Measurements from ENCODE around the gene PARD3B.
A peak's percentile ranks its signal among the peaks of the same experiment; 100 is the strongest.

PARD3B gene

DNA sequence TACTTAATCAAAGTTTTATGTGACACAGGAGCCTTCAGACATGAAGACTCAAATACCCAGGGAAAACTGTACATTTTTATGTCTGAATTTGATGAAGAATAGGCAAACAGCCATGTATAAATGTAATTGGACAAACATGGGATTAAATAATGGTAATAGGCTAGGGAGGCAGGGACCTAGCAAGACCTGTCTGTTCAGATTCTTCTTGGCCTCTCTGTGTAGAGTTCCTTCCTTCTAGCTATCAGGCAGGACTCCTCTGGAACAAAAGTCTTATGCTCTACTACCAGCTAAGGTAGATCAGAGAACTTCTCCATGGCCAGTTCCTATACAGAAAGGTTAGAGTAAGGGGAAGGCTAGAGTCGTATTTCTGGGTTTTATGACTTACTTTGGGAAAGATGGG lies 9.5 kb upstream of the PARD3B start:
- TF ChIP-seq, protein P1, sequence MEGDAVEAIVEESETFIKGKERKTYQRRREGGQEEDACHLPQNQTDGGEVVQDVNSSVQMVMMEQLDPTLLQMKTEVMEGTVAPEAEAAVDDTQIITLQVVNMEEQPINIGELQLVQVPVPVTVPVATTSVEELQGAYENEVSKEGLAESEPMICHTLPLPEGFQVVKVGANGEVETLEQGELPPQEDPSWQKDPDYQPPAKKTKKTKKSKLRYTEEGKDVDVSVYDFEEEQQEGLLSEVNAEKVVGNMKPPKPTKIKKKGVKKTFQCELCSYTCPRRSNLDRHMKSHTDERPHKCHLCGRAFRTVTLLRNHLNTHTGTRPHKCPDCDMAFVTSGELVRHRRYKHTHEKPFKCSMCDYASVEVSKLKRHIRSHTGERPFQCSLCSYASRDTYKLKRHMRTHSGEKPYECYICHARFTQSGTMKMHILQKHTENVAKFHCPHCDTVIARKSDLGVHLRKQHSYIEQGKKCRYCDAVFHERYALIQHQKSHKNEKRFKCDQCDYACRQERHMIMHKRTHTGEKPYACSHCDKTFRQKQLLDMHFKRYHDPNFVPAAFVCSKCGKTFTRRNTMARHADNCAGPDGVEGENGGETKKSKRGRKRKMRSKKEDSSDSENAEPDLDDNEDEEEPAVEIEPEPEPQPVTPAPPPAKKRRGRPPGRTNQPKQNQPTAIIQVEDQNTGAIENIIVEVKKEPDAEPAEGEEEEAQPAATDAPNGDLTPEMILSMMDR (IDR thresholded peaks at IDR 0.05; ENCODE audit: borderline replicate concordance, control extremely low read depth, extremely low read depth, insufficient read depth, missing control alignments) = no peak
- in situ Hi-C loops (cut with MboI; ENCODE audit: low sequenced_read_pairs, unreplicated experiment) = no loop called here
- DNase-seq (ENCODE audit: low spot score) = no peak

DNA sequence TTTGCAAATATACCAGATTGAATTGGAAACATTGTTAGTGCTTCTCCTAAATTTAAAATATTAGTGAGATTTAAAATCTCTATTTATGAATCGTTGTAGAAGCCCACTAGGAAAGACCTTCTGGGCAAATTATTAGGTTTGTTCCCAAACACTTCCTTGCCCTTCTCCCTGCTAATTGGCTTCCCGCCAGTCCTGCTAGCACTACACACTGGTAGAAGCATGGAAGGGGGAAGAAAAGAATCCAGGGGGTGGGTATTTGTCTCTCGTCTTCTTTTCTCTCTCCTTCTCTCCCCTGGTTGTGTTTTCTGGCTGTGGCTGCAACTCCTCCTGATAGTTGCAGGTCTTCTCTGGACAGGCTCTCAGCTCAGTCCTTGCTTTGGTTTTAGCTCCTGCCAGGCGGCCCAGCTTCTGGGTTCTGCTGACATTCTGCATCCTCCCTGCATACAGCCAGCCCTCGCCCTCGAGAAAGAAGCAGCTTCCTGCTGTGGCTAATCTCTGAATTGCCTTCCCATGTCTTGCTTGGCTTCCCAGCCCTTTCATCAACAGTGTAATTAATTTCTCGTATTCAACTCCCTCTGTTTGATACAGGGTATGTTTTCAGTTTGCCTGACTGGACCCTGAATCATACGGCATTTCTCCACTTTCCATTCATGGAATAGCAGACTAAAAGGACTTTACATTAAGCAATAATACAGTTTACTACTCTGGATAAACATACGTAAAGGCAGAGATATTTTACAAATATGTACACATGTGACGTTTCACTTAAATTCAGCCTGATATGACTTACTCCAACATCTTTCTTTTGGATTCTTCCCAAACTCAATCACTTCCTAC lies 6.9 kb upstream of the PARD3B start:
- in situ Hi-C loops (cut with MboI; ENCODE audit: low sequenced_read_pairs, unreplicated experiment) = no loop called here
- no peak for DNase-seq (ENCODE audit: low spot score)
- TF ChIP-seq, protein P1 (IDR thresholded peaks at IDR 0.05; ENCODE audit: borderline replicate concordance, control extremely low read depth, extremely low read depth, insufficient read depth, missing control alignments) = no peak

DNA sequence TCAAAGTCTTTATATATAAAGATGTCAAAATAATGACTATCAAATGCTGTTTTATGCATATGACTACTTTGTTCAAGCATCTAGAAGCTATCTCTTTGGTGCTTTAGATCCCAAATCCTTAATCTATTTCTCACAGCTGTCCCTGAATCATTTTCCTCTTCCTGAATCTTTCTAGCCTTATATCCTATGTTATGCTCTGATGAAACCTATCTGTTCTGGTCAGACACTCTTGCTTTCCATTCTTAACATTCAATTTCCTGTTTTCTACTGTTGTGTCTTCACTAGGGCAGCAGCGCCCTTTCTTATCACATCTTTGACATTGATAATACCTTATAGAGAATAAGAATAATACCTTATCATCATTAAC lies 6.3 kb upstream of the PARD3B start:
- in situ Hi-C loops (cut with MboI; ENCODE audit: low sequenced_read_pairs, unreplicated experiment) = no loop called here
- TF ChIP-seq, protein P1 (IDR thresholded peaks at IDR 0.05; ENCODE audit: borderline replicate concordance, control extremely low read depth, extremely low read depth, insufficient read depth, missing control alignments) = no peak
- no peak for DNase-seq (ENCODE audit: low spot score)

DNA sequence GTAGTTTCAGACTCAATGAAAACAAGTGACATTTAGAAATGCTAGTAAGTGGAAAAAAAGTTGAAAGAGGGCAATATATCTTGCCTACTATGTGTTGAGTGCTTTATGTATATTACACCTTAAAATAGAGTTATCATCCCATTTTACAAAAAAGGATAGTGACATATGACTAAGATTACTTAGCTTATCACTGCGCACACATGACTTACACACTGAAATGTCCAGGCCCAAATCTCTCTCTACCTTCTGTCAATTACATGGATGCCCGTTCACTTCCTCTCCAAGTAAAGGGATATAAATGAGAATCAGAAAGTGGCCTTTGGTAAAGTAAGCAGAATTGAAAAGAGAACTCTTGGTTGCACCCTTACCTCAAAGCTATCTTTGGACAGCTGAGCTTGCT lies 3.6 kb upstream of the PARD3B start:
- TF ChIP-seq, protein P1 (IDR thresholded peaks at IDR 0.05; ENCODE audit: borderline replicate concordance, control extremely low read depth, extremely low read depth, insufficient read depth, missing control alignments) = no peak
- in situ Hi-C loops (cut with MboI; ENCODE audit: low sequenced_read_pairs, unreplicated experiment) = no loop called here
- DNase-seq (ENCODE audit: low spot score) = no peak

DNA sequence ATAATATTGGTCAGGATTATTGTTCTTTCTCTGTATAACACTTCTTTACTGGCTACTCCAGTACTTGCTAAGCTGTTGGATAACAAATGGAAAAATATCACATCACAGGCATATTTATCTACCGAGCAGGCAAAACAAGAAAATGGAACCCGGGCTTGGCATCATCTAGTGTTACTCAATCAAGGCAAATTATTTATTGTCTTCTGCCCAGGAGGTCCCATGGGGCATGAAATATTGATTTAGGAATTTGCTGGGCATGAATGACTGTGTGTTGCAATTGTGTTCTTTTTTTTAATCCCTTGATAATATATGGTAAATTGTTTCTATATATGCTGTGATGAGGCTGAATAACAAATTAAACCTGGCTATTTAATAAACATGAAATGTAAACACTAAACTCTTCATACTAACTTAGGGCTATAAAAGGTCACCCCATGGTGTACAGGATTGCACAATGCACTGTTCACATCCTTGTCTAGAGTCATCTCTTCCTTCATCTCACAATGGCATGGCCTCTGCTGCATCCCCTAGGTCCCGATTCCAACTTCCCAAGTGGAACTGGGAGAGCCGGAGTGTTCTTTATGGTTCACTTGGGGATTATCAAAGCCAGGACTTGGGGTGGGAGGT lies 2.2 kb upstream of the PARD3B start:
- TF ChIP-seq, protein P1 (IDR thresholded peaks at IDR 0.05; ENCODE audit: borderline replicate concordance, control extremely low read depth, extremely low read depth, insufficient read depth, missing control alignments) = no peak
- DNase-seq (ENCODE audit: low spot score) = no peak
- in situ Hi-C loops (cut with MboI; ENCODE audit: low sequenced_read_pairs, unreplicated experiment) = no loop called here

DNA sequence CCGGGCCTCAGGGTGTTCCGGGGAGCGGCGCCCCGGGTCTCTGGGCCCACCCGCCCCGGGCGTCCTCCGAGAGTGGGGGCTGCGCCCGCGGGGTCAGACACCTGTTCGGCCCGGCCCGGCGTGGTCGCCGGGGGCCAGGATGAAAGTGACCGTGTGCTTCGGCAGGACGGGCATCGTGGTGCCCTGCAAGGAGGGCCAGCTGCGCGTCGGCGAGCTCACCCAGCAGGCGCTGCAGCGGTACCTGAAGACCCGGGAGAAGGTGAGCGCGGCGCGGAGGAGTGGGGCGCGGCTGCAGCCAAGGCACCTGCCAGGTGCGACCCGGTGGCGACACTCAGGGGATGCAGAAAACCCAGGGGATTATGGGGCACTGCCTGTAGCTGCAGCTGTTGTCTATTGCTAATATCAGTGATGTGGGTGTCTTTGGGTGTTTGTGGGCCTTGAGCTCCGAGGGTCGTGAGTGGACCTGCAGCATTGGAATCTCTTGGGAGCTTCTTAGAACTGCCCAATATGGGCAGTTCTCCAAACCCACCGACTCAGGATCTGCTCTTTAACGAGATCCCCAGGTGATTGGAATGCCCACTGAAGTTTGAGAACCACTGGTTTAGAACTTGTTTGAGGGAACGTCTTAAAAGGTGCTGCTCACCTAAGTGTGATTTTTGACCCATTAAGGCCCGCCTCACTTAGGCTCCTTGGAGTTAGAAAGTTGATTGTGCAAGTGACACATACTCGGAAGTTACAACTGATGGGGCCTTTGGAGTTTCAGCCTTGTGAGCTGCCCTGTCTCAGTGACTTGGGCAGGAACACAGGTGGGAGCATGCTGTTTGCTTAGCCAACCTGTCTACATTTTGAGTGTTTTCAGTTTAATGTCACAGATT lies 823 bp downstream of the PARD3B start:
- TF ChIP-seq, protein P1 (IDR thresholded peaks at IDR 0.05; ENCODE audit: borderline replicate concordance, control extremely low read depth, extremely low read depth, insufficient read depth, missing control alignments) = no peak
- DNase-seq (ENCODE audit: low spot score) = peak; percentile 22
- in situ Hi-C loops (cut with MboI; ENCODE audit: low sequenced_read_pairs, unreplicated experiment) = no loop called here

Measured in GM13976 (cell line).